ENCODE measurements around the gene SH3PXD2A.

Gene SH3PXD2A

GRCh38 chr10:103737735-103738367, 117.5 kb downstream of the SH3PXD2A start:
- no peak for TF ChIP-seq CTCF (IDR thresholded peaks at IDR 0.05; ENCODE audit: low read depth, low read length)
- DNase-seq (ENCODE audit: low read depth in 2 of 2), result no peak
- H3K4me3 ChIP-seq (replicated peaks in 1 of 2; ENCODE audit: low read depth in 2 of 2, low read length in 2 of 2), result no peak overlapping the region

- DNase-seq (ENCODE audit: low read depth in 2 of 2), result peak in 1 of 2 donors; percentile 33
- H3K4me3 ChIP-seq (replicated peaks in 1 of 2; ENCODE audit: low read depth in 2 of 2, low read length in 2 of 2), result no peak overlapping the region
- TF ChIP-seq CTCF (IDR thresholded peaks at IDR 0.05; ENCODE audit: low read depth, low read length), result no peak
Measured at GRCh38 chr10:103736763-103737162, 118.6 kb downstream of the SH3PXD2A start.

GRCh38 chr10:103736044-103736443, 119.3 kb downstream of the SH3PXD2A start:
- TF ChIP-seq CTCF (IDR thresholded peaks at IDR 0.05; ENCODE audit: low read depth, low read length), result no peak
- H3K4me3 ChIP-seq (replicated peaks in 1 of 2; ENCODE audit: low read depth in 2 of 2, low read length in 2 of 2), result no peak overlapping the region
- DNase-seq (ENCODE audit: low read depth in 2 of 2), result no peak

GRCh38 chr10:103734731-103735130, 120.6 kb downstream of the SH3PXD2A start:
- no peak for TF ChIP-seq CTCF (IDR thresholded peaks at IDR 0.05; ENCODE audit: low read depth, low read length)
- no peak overlapping the region for H3K4me3 ChIP-seq (replicated peaks in 1 of 2; ENCODE audit: low read depth in 2 of 2, low read length in 2 of 2)
- DNase-seq (ENCODE audit: low read depth in 2 of 2), result no peak

- DNase-seq (ENCODE audit: low read depth in 2 of 2), result no peak
- TF ChIP-seq CTCF (IDR thresholded peaks at IDR 0.05; ENCODE audit: low read depth, low read length), result no peak
- no peak overlapping the region for H3K4me3 ChIP-seq (replicated peaks in 1 of 2; ENCODE audit: low read depth in 2 of 2, low read length in 2 of 2)
Measured at GRCh38 chr10:103733045-103733419, 122.3 kb downstream of the SH3PXD2A start.

GRCh38 chr10:103732339-103733044, 122.9 kb downstream of the SH3PXD2A start:
- TF ChIP-seq CTCF (IDR thresholded peaks at IDR 0.05; ENCODE audit: low read depth, low read length), result no peak
- DNase-seq (ENCODE audit: low read depth in 2 of 2), result no peak
- no peak overlapping the region for H3K4me3 ChIP-seq (replicated peaks in 1 of 2; ENCODE audit: low read depth in 2 of 2, low read length in 2 of 2)

All from cardiac fibroblast (primary cell).